Right lobe of liver (tissue), 6 donors: ENCODE data around the gene MYMK. TPM values are rescaled to one million over a fixed set of nuclear protein-coding genes. Genes with fewer than 3 reads are reported as not detected.
A peak's percentile ranks its signal among the peaks of the same experiment; 100 is the strongest.

Experiments used
- ATAC-seq, 4 donors: fragments of 200-7000 bp; cut with Tn5 transposase; one replicate each; pipeline ENCODE4 v1.9.1; 2020; ENCODE audit warnings: mild to moderate bottlenecking in 4 of 4, moderate library complexity in 4 of 4
- DNase-seq, 3 donors: peaks; one replicate each; pipeline ENCODE4 v3.0.0-alpha.2; 2020
- H3K27ac ChIP-seq, 3 donors: fragments of 200-600 bp; one replicate each; pipeline ENCODE4 v1.8.0; 2022
- H3K27me3 ChIP-seq, 2 donors: fragments of 200-600 bp; one replicate each; pipeline ENCODE4 v1.8.0; 2022
- H3K36me3 ChIP-seq, 4 donors: fragments of 200-600 bp; sonication (generic) in 1 of 4; one replicate each; pipeline versions ENCODE4 v1.5.1 to v1.8.0; 2017 to 2022; ENCODE audit warnings: control low read depth in 1 of 4
- H3K4me1 ChIP-seq, 4 donors: fragments of 200-600 bp; sonication (generic) in 1 of 4; one replicate each; pipeline versions ENCODE4 v1.5.1 to v1.8.0; 2017 to 2022; ENCODE audit warnings: control low read depth in 1 of 4
- H3K4me3 ChIP-seq, 3 donors: fragments of 200-600 bp; one replicate each; pipeline ENCODE4 v1.8.0; 2022
- H3K9me3 ChIP-seq, 4 donors: fragments of 200-600 bp; sonication (generic) in 1 of 4; one replicate each; pipeline versions ENCODE4 v1.5.1 to v1.8.0; 2017 to 2022; ENCODE audit warnings: control low read depth in 1 of 4
- POLR2A ChIP-seq: fragments of 450-650 bp; IDR thresholded peaks from one replicate; pipeline ENCODE4 v1.6.1; 2017; ENCODE audit warnings: antibody characterized with exemption, mild to moderate bottlenecking
- WGBS: methylation state at CpG from one replicate; pipeline ENCODE4 v1.1.6; 2018; ENCODE audit warnings: low coverage, low lambda C conversion rate; ENCODE audit not compliant: insufficient coverage; ENCODE audit errors: missing lambda C conversion rate; 5-methylcytosine and 5-hydroxymethylcytosine counted together
- intact Hi-C, 2 donors: fragments of 100-400 bp; cut with DNase I; formaldehyde crosslinking; loops; one replicate each; pipeline versions ENCODE4 v1.11.2 to v1.14.1; 2022
- total RNA-seq, 6 experiments: library from RNA; depleted of rRNA in 2 of 6; stranded (reverse); fragments of >200 nt in 2 of 6; fragmentation: NEBNext Ultra II Directional in 3 of 6; extraction: Animal tissue kit (Norgen Biotek cat#: 25700) in 3 of 6; gene quantifications; one replicate each; pipeline versions ENCODE4 v1.1.0 to v1.2.4, GENCODE V29; 2016 to 2023
- TF ChIP-seq, protein P1 (sequence below), 4 donors: fragments of 200-600 bp in 3 of 4; fragments of 450-650 bp in 1 of 4; IDR thresholded peaks; one replicate each; pipeline versions ENCODE4 v1.5.1 to v1.8.0; 2016 to 2022; ENCODE audit warnings: antibody characterized with exemption in 4 of 4, mild to moderate bottlenecking in 2 of 4
- donor health status: DM: no; HTN: yes; CAD: no.
- donor health status: DM: no; HTN: no; CAD: no.
- donor health status: DM: no; HTN: no; CAD: no.
- donor health status: DM: no; HTN: yes; CAD: no.
- donor health status: DM: no; HTN: yes; CAD: no.

Gene MYMK
- total RNA-seq, 6 experiments from 2014 or later, result not detected

DNA sequence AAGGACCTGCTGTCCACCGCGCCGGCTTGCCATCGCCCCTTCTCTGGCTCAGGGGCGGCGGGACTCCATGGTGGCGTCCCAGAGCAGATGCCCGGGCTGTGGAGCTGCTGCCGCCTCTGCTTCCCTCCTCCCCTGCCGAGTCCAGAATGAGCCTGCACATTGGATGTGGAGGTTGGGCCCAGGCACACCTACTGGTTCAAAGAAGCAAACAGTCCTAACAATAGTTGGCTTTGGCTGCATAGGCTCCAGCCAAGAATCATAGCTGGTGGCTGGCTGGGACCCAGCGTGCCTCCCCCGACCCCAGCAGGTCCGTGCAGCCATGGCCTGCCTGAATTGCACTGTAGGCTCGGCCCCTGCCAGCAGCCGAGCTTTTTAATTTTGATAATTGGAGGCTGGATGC is 35.6 kb upstream of the MYMK start:
- DNase-seq (no peak), ATAC-seq (peak in 1 of 4 donors; percentile 17)
- H3K4me1 ChIP-seq, result peaks cover 0 to 6% (median 0%) of the 10 kb centered on the region in 4 donors
- no peak overlapping the region for H3K4me3 ChIP-seq
- TF ChIP-seq, protein P1, sequence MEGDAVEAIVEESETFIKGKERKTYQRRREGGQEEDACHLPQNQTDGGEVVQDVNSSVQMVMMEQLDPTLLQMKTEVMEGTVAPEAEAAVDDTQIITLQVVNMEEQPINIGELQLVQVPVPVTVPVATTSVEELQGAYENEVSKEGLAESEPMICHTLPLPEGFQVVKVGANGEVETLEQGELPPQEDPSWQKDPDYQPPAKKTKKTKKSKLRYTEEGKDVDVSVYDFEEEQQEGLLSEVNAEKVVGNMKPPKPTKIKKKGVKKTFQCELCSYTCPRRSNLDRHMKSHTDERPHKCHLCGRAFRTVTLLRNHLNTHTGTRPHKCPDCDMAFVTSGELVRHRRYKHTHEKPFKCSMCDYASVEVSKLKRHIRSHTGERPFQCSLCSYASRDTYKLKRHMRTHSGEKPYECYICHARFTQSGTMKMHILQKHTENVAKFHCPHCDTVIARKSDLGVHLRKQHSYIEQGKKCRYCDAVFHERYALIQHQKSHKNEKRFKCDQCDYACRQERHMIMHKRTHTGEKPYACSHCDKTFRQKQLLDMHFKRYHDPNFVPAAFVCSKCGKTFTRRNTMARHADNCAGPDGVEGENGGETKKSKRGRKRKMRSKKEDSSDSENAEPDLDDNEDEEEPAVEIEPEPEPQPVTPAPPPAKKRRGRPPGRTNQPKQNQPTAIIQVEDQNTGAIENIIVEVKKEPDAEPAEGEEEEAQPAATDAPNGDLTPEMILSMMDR (IDR thresholded peaks at IDR 0.05), result no peak
- no peak for TF ChIP-seq POLR2A
- no peaks in the 10 kb centered on the region for H3K27me3 ChIP-seq
- intact Hi-C loops, result no loop called here
- WGBS, result 23% methylated on average over 5 of the region's 15 CpGs
- H3K36me3 ChIP-seq, result no peaks in the 10 kb centered on the region
- no peak overlapping the region for H3K27ac ChIP-seq
- no peaks in the 10 kb centered on the region for H3K9me3 ChIP-seq

DNA sequence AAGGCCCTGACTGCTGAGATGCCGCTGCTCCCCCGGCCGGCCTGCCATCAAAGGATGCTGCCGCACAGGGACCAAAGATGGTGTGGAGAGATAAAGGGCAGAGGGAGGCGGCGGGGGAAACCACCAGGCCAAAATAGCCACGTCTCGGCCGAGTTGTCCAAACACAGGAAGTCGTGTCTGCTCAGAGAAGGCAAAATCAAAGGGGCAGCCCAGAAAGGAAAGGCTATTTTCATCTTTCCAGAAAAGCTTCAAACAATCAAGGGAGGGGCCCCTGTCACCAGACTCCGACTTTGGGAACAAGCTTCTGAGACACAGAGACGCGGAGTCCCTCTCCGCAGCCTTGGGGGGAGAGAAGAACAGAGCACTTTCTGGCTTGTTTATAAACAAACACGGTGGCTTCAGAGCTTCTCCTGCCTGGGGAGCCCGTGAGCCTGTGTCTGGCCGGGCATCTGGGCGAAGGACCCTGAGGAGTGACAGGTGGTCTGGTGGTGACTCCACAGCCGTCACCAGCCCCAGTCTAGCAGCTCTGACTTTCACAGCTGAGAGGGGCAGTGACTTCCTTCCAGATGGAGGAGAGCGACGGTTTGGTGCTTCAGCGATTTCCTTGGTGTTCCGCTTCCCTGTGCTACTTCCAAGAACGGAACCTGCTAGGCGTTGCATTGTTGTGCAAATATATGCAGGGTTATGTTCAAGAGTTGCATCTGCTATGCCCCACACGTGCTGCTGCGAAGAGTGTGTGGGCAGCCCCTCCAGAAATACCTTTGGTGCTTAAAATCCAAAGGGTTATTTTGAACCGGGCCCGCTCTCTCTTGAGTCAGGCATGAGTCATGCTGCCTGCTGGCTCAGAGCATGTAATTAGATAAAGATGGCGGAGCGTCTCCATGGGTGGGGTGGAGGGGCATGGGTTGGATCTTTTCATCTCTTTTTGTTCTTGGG is 33.7 kb upstream of the MYMK start:
- intact Hi-C loops, result no loop called here
- DNase-seq (no peak), ATAC-seq (peak in 3 of 4 donors; percentile 24 to 52 (median 31))
- no peaks in the 10 kb centered on the region for H3K9me3 ChIP-seq
- TF ChIP-seq, protein P1 (IDR thresholded peaks at IDR 0.05), result no peak
- no peak for TF ChIP-seq POLR2A
- no peaks in the 10 kb centered on the region for H3K36me3 ChIP-seq
- H3K4me1 ChIP-seq, result peaks cover 0 to 6% (median 0%) of the 10 kb centered on the region in 4 donors
- no peak overlapping the region for H3K4me3 ChIP-seq
- 42% methylated on average over 19 of the region's 31 CpGs for WGBS
- H3K27me3 ChIP-seq, result no peaks in the 10 kb centered on the region
- peak overlapping the region in 1 of 3 donors; percentile 51 for H3K27ac ChIP-seq

DNA sequence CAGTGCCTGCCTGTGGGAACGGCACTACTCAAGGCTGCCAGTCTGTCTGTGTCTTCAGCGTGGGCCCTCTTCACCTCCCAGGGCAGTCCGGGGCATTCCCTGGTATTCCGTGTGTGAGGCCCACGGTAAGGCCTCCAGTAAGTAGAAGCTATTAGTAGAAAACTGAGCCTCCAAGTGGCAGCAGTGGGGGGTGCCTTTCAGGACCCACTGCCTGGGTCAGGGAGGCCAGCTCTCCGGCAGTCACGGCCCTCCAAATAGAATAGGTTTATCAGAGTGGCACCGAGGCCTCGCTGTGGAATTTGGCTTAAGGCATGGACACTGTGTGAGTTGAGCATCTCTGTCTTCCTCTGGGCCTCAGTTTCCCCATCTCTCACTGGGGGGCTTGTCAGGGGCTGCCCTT is 32.8 kb upstream of the MYMK start:
- Histone ChIP-seq H3K9me3 (no peaks in the 10 kb centered on the region), H3K36me3 (no peaks in the 10 kb centered on the region), H3K4me1 (no peaks in the 10 kb centered on the region), H3K27ac (no peak overlapping the region), H3K27me3 (no peaks in the 10 kb centered on the region), H3K4me3 (no peak overlapping the region)
- DNase-seq (no peak), ATAC-seq (no peak)
- intact Hi-C loops, result no loop called here
- TF ChIP-seq, protein P1 (IDR thresholded peaks at IDR 0.05), result no peak
- no peak for TF ChIP-seq POLR2A
- WGBS, result no CpG with 5 or more reads among the region's 9 CpGs

DNA sequence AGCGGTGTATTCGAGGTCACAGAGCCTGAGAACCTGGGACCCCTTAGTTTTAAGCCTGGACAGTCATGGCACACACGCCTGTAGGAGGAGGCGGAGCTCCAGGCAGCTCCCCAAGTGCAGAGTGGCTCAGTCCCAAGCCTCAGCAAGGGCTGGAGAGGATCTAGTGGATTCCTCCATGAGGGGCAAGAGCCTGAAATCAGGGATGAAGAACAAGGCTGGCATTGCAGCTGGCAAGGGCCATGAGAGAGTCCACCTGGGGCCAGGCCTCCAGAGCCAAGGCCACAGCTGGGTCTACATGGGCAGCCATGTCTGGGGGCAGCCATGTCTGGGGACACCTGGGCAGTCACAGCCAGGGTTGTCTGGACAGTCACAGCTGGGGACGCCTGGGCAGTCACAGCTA is 31.6 kb upstream of the MYMK start:
- Histone ChIP-seq H3K36me3 (no peaks in the 10 kb centered on the region), H3K9me3 (no peaks in the 10 kb centered on the region), H3K27ac (no peak overlapping the region), H3K27me3 (no peaks in the 10 kb centered on the region), H3K4me3 (no peak overlapping the region), H3K4me1 (no peaks in the 10 kb centered on the region)
- no CpG with 5 or more reads among the region's 5 CpGs for WGBS
- DNase-seq (no peak), ATAC-seq (no peak)
- TF ChIP-seq POLR2A, result no peak
- TF ChIP-seq, protein P1 (IDR thresholded peaks at IDR 0.05), result no peak
- intact Hi-C loops, result no loop called here
